Stomach (tissue), 9 donors: ENCODE measurements around the gene PTPRCAP. TPM values are rescaled to one million over a fixed set of nuclear protein-coding genes. Genes with fewer than 3 reads are reported as not detected.

ENCODE experiments used
- DNase-seq, 2 donors: peaks; one replicate each; pipeline versions ENCODE4 v3.0.0 to v3.0.0-alpha.2; 2013 to 2019
- H3K27ac ChIP-seq, 5 donors: fragments of 200-600 bp in 4 of 5; sonication (generic) in 4 of 5; one replicate each; pipeline ENCODE4 v1.5.1; 2013 to 2019; ENCODE audit warnings: mild to moderate bottlenecking in 1 of 5, moderate library complexity in 1 of 5
- H3K27me3 ChIP-seq, 3 donors: fragments of 200-600 bp; sonication (generic); one replicate each; pipeline ENCODE4 v1.5.1; 2017 to 2019; ENCODE audit warnings: mixed run types in 1 of 3
- H3K36me3 ChIP-seq, 4 donors: fragments of 200-600 bp; sonication (generic); 1 replicate in 3 of 4; 2 replicates in 1 of 4; pipeline ENCODE4 v1.5.1; 2016 to 2019
- H3K4me1 ChIP-seq, 4 donors: fragments of 200-600 bp; sonication (generic); one replicate each; pipeline ENCODE4 v1.5.1; 2016 to 2019
- H3K4me3 ChIP-seq, 4 donors: fragments of 200-600 bp; sonication (generic) in 3 of 4; one replicate each; pipeline ENCODE4 v1.5.1; 2016 to 2019; ENCODE audit warnings: mild to moderate bottlenecking in 1 of 4
- H3K9me3 ChIP-seq, 4 donors: fragments of 200-600 bp; sonication (generic); one replicate each; pipeline ENCODE4 v1.5.1; 2016 to 2019
- EP300 ChIP-seq: sonication (generic); formaldehyde crosslinking; IDR thresholded peaks from one replicate; pipeline ENCODE4 v1.6.1; 2017; ENCODE audit warnings: antibody characterized with exemption
- POLR2A ChIP-seq, 4 donors: fragments of 450-650 bp; IDR thresholded peaks; one replicate each; pipeline ENCODE4 v1.6.1; 2016; ENCODE audit warnings: antibody characterized with exemption in 4 of 4, control low read depth in 2 of 4, mild to moderate bottlenecking in 1 of 4, moderate library complexity in 1 of 4
- POLR2AphosphoS5 ChIP-seq, 3 donors: sonication (generic); formaldehyde crosslinking; IDR thresholded peaks; one replicate each; pipeline ENCODE4 v1.6.1; 2016; ENCODE audit warnings: antibody characterized with exemption in 3 of 3
- WGBS, 5 donors: extraction: QIAGEN DNeasy Blood & Tissue Kit in 3 of 5; methylation state at CpG; one replicate each; pipeline versions ENCODE4 v1.1.5 to v1.1.7; 2013 to 2018; 5-methylcytosine and 5-hydroxymethylcytosine counted together
- intact Hi-C: fragments of 100-400 bp; cut with DNase I; formaldehyde crosslinking; loops from one replicate; pipeline ENCODE4 v1.15.1; 2023; ENCODE audit warnings: low total_unique reads
- polyA plus RNA-seq, 3 donors: library from polyadenylated mRNA; stranded (reverse); fragments of 200-250 nt; gene quantifications; one replicate each; pipeline ENCODE4 v1.2.3, GENCODE V29; 2013
- total RNA-seq, 5 donors: library from RNA; depleted of rRNA; stranded (reverse); fragments of >200 nt; gene quantifications; one replicate each; pipeline versions ENCODE4 v1.1.0 to v1.2.3, GENCODE V29; 2014 to 2016
- TF ChIP-seq, protein P1 (sequence below), 7 experiments: fragments of 450-650 bp in 4 of 7; fragments of 200-600 bp in 3 of 7; sonication (generic) in 3 of 7; IDR thresholded peaks; one replicate each; pipeline ENCODE4 v1.5.1; 2016 to 2019; ENCODE audit warnings: antibody characterized with exemption in 7 of 7, control low read depth in 2 of 7, mild to moderate bottlenecking in 1 of 7
- donor health status: healthy with polysubstance abuse.
- donor health status: Bipolar disorder and iron deficiency.
- donor health status: healthy.

The PTPRCAP gene
- total and polyA plus RNA-seq, 8 donors, result 1.7 to 25.3 (median 9.9) TPM; not detected in 2

GRCh38 chr11:67440229-67441097 is 3.0 kb upstream of the PTPRCAP start:
- TF ChIP-seq POLR2A (IDR thresholded peaks at IDR 0.05), result no peak
- no peak for DNase-seq
- WGBS, 5 donors, result 55 to 72% (median 60%) methylated on average over 10 to 17 of the region's 17 CpGs
- Histone ChIP-seq H3K36me3 (peaks cover 7 to 68% (median 65%) of the 10 kb centered on the region in 4 donors), H3K4me3 (peak overlapping the region in 1 of 4 donors; percentile 45), H3K9me3 (no peaks in the 10 kb centered on the region), H3K4me1 (peaks cover 39 to 83% (median 71%) of the 10 kb centered on the region in 4 donors), H3K27me3 (no peaks in the 10 kb centered on the region), H3K27ac (peak overlapping the region; percentile 3 to 96 (median 73))
- intact Hi-C loops, result no loop called here

GRCh38 chr11:67439321-67440228 is 2.1 kb upstream of the PTPRCAP start:
- peaks cover 37 to 81% (median 71%) of the 10 kb centered on the region in 4 donors for H3K4me1 ChIP-seq
- H3K27me3 ChIP-seq, result no peaks in the 10 kb centered on the region
- intact Hi-C loops, result loop anchor here (10.0 kb wide), 1 partner anchor 65 kb away; the partner anchor contains the start of genes CDK2AP2 and PITPNM1
- H3K4me3 ChIP-seq, result peak overlapping the region in 1 of 4 donors; percentile 45
- peak overlapping the region; percentile 8 to 96 (median 73) for H3K27ac ChIP-seq
- WGBS, 5 donors, result 47 to 63% (median 53%) methylated on average over 22 to 31 of the region's 31 CpGs
- peak; percentile 32 to 65 for DNase-seq
- H3K9me3 ChIP-seq, result no peaks in the 10 kb centered on the region
- peaks cover 15 to 77% (median 73%) of the 10 kb centered on the region in 4 donors for H3K36me3 ChIP-seq
- TF ChIP-seq POLR2A (IDR thresholded peaks at IDR 0.05) (no peak), POLR2AphosphoS5 (IDR thresholded peaks at IDR 0.05) (peak in 1 of 3 donors; percentile 9)

GRCh38 chr11:67438158-67438902 is 848 bp upstream of the PTPRCAP start:
- Histone ChIP-seq H3K36me3 (peaks cover 26 to 89% (median 86%) of the 10 kb centered on the region in 4 donors), H3K4me3 (peak overlapping the region; percentile 23 to 45 (median 34)), H3K27ac (peak overlapping the region in 4 of 5 donors; percentile 45 to 96 (median 78)), H3K27me3 (no peaks in the 10 kb centered on the region), H3K4me1 (peaks cover 30 to 77% (median 66%) of the 10 kb centered on the region in 4 donors), H3K9me3 (no peaks in the 10 kb centered on the region)
- no peak for TF ChIP-seq POLR2A (IDR thresholded peaks at IDR 0.05)
- no peak for TF ChIP-seq POLR2AphosphoS5 (IDR thresholded peaks at IDR 0.05)
- TF ChIP-seq, protein P1, sequence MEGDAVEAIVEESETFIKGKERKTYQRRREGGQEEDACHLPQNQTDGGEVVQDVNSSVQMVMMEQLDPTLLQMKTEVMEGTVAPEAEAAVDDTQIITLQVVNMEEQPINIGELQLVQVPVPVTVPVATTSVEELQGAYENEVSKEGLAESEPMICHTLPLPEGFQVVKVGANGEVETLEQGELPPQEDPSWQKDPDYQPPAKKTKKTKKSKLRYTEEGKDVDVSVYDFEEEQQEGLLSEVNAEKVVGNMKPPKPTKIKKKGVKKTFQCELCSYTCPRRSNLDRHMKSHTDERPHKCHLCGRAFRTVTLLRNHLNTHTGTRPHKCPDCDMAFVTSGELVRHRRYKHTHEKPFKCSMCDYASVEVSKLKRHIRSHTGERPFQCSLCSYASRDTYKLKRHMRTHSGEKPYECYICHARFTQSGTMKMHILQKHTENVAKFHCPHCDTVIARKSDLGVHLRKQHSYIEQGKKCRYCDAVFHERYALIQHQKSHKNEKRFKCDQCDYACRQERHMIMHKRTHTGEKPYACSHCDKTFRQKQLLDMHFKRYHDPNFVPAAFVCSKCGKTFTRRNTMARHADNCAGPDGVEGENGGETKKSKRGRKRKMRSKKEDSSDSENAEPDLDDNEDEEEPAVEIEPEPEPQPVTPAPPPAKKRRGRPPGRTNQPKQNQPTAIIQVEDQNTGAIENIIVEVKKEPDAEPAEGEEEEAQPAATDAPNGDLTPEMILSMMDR (IDR thresholded peaks at IDR 0.05), result no peak
- no peak for TF ChIP-seq EP300
- WGBS, 5 donors, result 72 to 91% (median 76%) methylated on average over 15 to 41 of the region's 41 CpGs
- peak; percentile 40 to 54 for DNase-seq
- intact Hi-C loops, result loop anchor here (10.0 kb wide), 1 partner anchor 66 kb away; the partner anchor contains the start of genes CDK2AP2 and PITPNM1

DNA sequence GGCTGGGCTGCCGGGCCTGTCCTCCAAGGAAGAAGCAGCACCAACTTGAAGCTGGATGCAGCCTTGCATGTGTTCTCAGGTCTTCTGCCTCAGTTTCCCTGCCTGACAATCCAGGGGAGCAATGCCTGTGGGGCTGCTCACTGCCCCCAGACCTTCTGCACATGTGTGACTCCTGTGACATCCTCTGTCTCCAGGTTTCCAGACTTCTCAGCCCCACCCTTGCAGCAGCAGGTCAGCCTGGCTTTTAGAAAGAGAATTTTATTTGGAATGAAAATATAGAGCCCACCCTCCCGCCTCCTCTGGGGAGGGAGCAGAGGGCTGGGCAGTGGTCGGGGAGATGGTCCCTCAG is 301 bp upstream of the PTPRCAP start:
- Histone ChIP-seq H3K9me3 (no peaks in the 10 kb centered on the region), H3K36me3 (peaks cover 31 to 95% (median 91%) of the 10 kb centered on the region in 4 donors), H3K27ac (peak overlapping the region in 4 of 5 donors; percentile 45 to 96 (median 78)), H3K4me1 (peaks cover 30 to 80% (median 64%) of the 10 kb centered on the region in 4 donors), H3K27me3 (no peaks in the 10 kb centered on the region), H3K4me3 (peak overlapping the region; percentile 23 to 45 (median 34))
- intact Hi-C loops, result loop anchor here (10.0 kb wide), 1 partner anchor 67 kb away; the partner anchor contains the start of genes CDK2AP2 and PITPNM1
- WGBS, 5 donors, result 52 to 74% (median 66%) methylated on average over 3 of the region's 3 CpGs
- TF ChIP-seq POLR2A (IDR thresholded peaks at IDR 0.05) (no peak), POLR2AphosphoS5 (IDR thresholded peaks at IDR 0.05) (no peak), EP300 (no peak)
- TF ChIP-seq, protein P1 (IDR thresholded peaks at IDR 0.05), result no peak
- DNase-seq, result no peak
